SK-N-SH treated with all-trans-retinoic acid at 6 μM for 48 hours (cell line): Measurements from ENCODE around the gene CEP170.
"Not testable (repeated sequence)": the region's sequence is repeated elsewhere in the genome, so short reads cannot be mapped to it uniquely, and the experiment has no call there.

Experiments
- BACH2 ChIP-seq: fragments of 250-450 bp; sonication (Bioruptor Pico); IDR thresholded peaks from 2 replicates; pipeline ENCODE4 v1.9.0; 2021; ENCODE audit warnings: mild to moderate bottlenecking, borderline replicate concordance
- CREB5 ChIP-seq: fragments of 250-450 bp; sonication (Bioruptor Pico); IDR thresholded peaks from 2 replicates; pipeline ENCODE4 v1.5.1; 2020; ENCODE audit warnings: low read depth, mild to moderate bottlenecking, moderate library complexity
- CSDC2 ChIP-seq: fragments of 250-450 bp; sonication (Bioruptor Pico); IDR thresholded peaks from 2 replicates; pipeline ENCODE4 v1.5.0; 2020; ENCODE audit warnings: mild to moderate bottlenecking, moderate library complexity
- CSRNP3 ChIP-seq: fragments of 250-450 bp; sonication (Bioruptor Pico); IDR thresholded peaks from 2 replicates; pipeline ENCODE4 v1.5.1; 2021; ENCODE audit warnings: mild to moderate bottlenecking, moderate library complexity
- ESRRG ChIP-seq: fragments of 250-450 bp; sonication (Bioruptor Pico); IDR thresholded peaks from 2 replicates; pipeline ENCODE4 v1.6.1; 2021; ENCODE audit warnings: mild to moderate bottlenecking
- GLIS3 ChIP-seq: fragments of 250-450 bp; sonication (Bioruptor Pico); IDR thresholded peaks from 2 replicates; pipeline ENCODE4 v1.5.0; 2020; ENCODE audit warnings: mild to moderate bottlenecking, moderate library complexity
- RARB ChIP-seq: fragments of 250-450 bp; sonication (Bioruptor Pico); IDR thresholded peaks from 2 replicates; pipeline ENCODE4 v1.8.0; 2021; ENCODE audit warnings: mild to moderate bottlenecking, moderate library complexity
- TOX ChIP-seq: fragments of 250-450 bp; sonication (Bioruptor Pico); IDR thresholded peaks from 2 replicates; pipeline ENCODE4 v1.8.0; 2021; ENCODE audit warnings: mild to moderate bottlenecking, moderate library complexity, borderline replicate concordance
- ZFP30 ChIP-seq: fragments of 450-650 bp; formaldehyde crosslinking; IDR thresholded peaks from 2 replicates; pipeline ENCODE4 v1.5.0; 2022; ENCODE audit warnings: mild to moderate bottlenecking, moderate library complexity
- ZNF565 ChIP-seq: fragments of 450-650 bp; formaldehyde crosslinking; conservative IDR thresholded peaks from 2 replicates; pipeline ENCODE4 v1.5.0; 2020; ENCODE audit warnings: low read depth, mild to moderate bottlenecking, moderate library complexity
- ZNF8 ChIP-seq: fragments of 450-650 bp; formaldehyde crosslinking; IDR thresholded peaks from 2 replicates; pipeline ENCODE4 v1.5.0; 2020; ENCODE audit warnings: mild to moderate bottlenecking, moderate library complexity

DNA sequence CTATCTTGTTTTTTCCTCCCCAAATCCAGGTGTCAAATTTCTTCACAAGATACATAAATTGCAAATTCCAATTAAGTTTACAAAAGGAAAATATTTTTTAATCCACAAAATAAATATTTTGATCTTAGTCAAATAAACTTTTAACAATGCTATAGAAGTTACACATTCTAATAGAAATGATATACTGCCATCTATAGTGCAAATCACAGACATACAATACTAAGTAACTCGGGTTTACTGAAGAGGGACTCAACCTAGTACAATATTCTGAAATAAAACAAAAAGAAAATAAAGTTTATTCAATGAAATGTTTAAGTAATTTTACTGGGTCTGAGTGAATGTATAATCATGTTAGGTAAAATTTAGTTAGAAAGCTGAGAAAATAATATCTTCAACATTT, 114.6 kb downstream of the CEP170 start:
- not testable (repeated sequence) for TF ChIP-seq RARB (CRISPR knock-in tag); GLIS3; ESRRG (CRISPR knock-in tag); CSDC2 (CRISPR knock-in tag); CSRNP3 (CRISPR knock-in tag); ZNF8; ZFP30 (CRISPR knock-in tag); BACH2 (CRISPR knock-in tag); ZNF565; TOX (CRISPR knock-in tag); CREB5 (CRISPR knock-in tag)
